ENCODE results near the gene ABHD8. TPM values are rescaled to one million over a fixed set of nuclear protein-coding genes. Genes with fewer than 3 reads are reported as not detected.
A peak's percentile ranks its signal among the peaks of the same experiment; 100 is the strongest.

ABHD8 gene
- total and polyA plus RNA-seq, 12 donors = 2.3 to 60.0 (median 35.8) TPM

DNA sequence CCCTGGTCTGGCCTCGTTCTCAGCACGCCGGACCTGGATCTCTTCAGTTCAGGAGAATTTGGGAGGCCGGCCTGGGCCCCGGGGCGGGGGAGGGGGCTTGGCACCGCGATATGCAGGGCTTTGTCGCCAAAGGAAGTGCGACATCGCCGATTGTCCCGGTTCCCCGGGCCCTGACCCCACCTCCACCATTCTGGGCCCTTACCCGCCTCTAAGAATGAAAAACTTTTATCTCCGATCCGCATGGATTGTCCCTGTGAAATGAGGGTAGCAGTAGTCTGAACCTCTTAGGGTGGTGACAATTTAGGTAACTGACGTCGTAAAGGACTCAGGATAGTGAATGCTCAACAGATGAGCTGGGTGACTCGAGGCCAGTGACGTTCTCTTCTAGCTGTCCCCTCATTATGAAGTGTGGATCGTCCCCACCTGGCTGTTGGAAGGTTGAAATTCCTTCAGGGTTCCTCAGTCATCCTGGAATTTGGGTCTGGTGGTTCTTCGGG, 6.8 kb upstream of the ABHD8 start:
- intact Hi-C loops (cut with DNase I) = loop anchor here in 1 of 2 donors (10.0 kb wide), 1 partner anchor 75 kb away; no protein-coding TSS in a partner anchor
- Histone ChIP-seq H3K4me3 (peak overlapping the region in 3 of 4 donors; percentile 57 to 87 (median 66)), H3K9me3 (replicated peaks in 1 of 3) (no peaks in the 10 kb centered on the region), H3K36me3 (replicated peaks in 1 of 2) (peaks cover 0 to 14% of the 10 kb centered on the region in 2 donors), H3K27me3 (no peaks in the 10 kb centered on the region), H3K4me1 (replicated peaks in 1 of 2) (peaks cover 38 to 50% of the 10 kb centered on the region in 2 donors), H3K27ac (peak overlapping the region; percentile 11 to 89 (median 71))
- no peak for TF ChIP-seq POLR2A (IDR thresholded peaks at IDR 0.05)
- TF ChIP-seq, protein P1, sequence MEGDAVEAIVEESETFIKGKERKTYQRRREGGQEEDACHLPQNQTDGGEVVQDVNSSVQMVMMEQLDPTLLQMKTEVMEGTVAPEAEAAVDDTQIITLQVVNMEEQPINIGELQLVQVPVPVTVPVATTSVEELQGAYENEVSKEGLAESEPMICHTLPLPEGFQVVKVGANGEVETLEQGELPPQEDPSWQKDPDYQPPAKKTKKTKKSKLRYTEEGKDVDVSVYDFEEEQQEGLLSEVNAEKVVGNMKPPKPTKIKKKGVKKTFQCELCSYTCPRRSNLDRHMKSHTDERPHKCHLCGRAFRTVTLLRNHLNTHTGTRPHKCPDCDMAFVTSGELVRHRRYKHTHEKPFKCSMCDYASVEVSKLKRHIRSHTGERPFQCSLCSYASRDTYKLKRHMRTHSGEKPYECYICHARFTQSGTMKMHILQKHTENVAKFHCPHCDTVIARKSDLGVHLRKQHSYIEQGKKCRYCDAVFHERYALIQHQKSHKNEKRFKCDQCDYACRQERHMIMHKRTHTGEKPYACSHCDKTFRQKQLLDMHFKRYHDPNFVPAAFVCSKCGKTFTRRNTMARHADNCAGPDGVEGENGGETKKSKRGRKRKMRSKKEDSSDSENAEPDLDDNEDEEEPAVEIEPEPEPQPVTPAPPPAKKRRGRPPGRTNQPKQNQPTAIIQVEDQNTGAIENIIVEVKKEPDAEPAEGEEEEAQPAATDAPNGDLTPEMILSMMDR (IDR thresholded peaks at IDR 0.05) = no peak
- peak in 1 of 7 donors; percentile 33 for DNase-seq
- WGBS, 4 donors = 4 to 9% (median 6%) methylated on average over 8 to 23 of the region's 23 CpGs

DNA sequence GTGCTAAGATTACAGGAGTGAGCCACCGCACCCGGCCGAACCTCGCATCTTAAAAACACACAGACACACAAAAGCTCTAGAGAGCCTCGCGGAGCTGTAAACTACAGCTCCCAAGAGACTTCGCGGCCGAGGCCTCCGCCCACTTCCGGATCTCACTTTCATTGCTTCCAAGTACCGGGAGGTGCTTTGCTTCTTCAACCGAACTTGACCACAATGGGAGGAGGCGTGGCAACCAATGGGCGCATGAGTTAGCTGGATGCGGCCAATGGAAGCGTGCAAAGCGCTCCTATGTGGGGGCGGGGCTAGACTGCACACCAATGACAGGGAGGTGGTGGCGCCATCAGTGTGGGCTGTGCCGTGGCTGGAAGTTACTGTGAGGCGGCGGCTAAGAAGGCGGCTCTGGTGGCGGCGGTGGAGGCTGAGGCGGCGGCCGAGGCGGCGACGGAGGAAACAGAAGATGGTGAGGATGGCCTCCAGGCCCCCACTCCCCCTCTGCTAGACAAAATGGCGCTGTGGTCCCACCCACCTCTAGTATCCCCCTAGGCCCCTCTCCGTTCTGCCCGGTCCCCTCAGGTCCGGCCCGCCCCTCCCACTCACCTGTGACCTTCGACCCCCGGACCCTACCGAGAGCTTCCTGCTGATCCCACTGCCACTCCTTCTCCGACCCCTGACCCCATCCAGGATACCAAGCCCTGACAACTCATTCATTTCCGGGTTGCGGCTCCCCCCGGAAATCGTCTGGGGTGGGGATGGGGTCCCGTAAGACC, 6.2 kb upstream of the ABHD8 start, which contains the start of gene DDA1:
DDA1 (plus strand) TSS at position 366 of the 767 bp plus-strand sequence; CDS start at position 458, 92 bp downstream.
- Histone ChIP-seq H3K4me3 (peak within 1 kb of the TSS in 3 of 4 donors; percentile 57 to 87 (median 66)), H3K36me3 (replicated peaks in 1 of 2) (peaks cover 0 to 9% of the 10 kb centered on the region in 2 donors), H3K9me3 (replicated peaks in 1 of 3) (no peaks in the 10 kb centered on the region), H3K27me3 (no peaks in the 10 kb centered on the region), H3K4me1 (replicated peaks in 1 of 2) (peaks cover 41 to 57% of the 10 kb centered on the region in 2 donors), H3K27ac (peak within 1 kb of the TSS; percentile 11 to 89 (median 71))
- peak; percentile 99 to 100 (median 100) for DNase-seq
- intact Hi-C loops (cut with DNase I) = loop anchor here in 1 of 2 donors (10.0 kb wide), 1 partner anchor 75 kb away; no protein-coding TSS in a partner anchor
- TF ChIP-seq, protein P1 (IDR thresholded peaks at IDR 0.05) = no peak
- TF ChIP-seq POLR2A (IDR thresholded peaks at IDR 0.05) = peak; percentile 38 to 85
- WGBS, 4 donors = 0 to 1% (median 0%) methylated on average over 25 to 46 of the region's 46 CpGs

DNA sequence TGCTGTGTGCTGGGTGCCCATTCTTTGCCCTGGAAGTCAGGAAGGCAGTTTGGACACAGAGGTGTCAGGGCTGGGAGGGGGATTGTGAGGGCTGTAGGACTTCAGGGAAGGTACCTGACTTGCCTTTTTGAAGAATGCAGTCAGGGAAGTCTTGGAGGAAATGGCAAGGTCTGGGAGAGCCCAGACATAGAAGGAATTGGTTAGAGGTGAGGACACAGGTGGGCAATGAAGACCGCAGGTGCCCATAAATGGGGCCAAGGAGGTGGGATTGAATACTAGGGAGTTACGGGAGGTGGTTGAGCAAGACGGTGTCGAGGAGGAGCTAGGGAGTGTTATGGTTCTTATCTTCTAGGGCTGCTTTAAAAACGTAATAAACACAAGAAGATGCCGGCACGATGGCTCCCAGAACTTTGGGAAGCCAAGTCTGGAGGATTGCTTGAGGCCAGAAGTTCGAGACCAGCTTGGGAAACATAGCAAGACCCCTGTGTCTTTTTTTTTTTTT, 4.7 kb upstream of the ABHD8 start:
- WGBS, 4 donors = 88 to 92% (median 90%) methylated on average over 8 of the region's 8 CpGs
- no peak for TF ChIP-seq POLR2A (IDR thresholded peaks at IDR 0.05)
- TF ChIP-seq, protein P1 (IDR thresholded peaks at IDR 0.05) = no peak
- Histone ChIP-seq H3K36me3 (replicated peaks in 1 of 2) (no peaks in the 10 kb centered on the region), H3K4me3 (no peak overlapping the region), H3K27ac (no peak overlapping the region), H3K9me3 (replicated peaks in 1 of 3) (no peaks in the 10 kb centered on the region), H3K4me1 (replicated peaks in 1 of 2) (peaks cover 52 to 67% of the 10 kb centered on the region in 2 donors), H3K27me3 (no peaks in the 10 kb centered on the region)
- DNase-seq = no peak
- intact Hi-C loops (cut with DNase I) = loop anchor here in 1 of 2 donors (10.0 kb wide), 1 partner anchor 77 kb away; no protein-coding TSS in a partner anchor

DNA sequence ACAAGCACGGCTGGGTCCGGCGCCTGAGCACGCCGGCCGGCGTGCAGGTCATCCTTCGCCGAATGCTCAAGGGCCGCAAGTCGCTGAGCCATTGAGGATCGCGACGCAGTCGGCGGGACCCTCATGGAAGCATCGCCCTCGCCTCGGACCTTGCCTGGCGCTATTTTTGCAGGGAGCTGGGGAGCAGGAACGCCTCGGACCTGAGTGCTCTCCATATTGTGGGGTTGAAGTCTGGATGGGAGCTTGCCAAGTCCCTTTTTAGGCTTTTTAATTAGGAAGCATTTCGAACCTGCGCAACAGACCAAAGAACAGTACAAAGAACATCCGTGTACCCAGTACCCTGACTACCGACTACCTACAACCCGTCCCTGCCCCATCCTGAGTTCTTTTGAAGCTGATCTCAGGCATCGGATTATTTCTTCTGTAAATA, 3.1 kb upstream of the ABHD8 start:
- 5 to 14% (median 9%) methylated on average over 23 to 28 of the region's 28 CpGs for whole genome bisulfite sequencing, 4 donors
- Histone ChIP-seq H3K27me3 (no peaks in the 10 kb centered on the region), H3K27ac (peak overlapping the region; percentile 81 to 97 (median 90)), H3K4me3 (peak overlapping the region; percentile 24 to 75 (median 67)), H3K9me3 (replicated peaks in 1 of 3) (no peaks in the 10 kb centered on the region), H3K4me1 (replicated peaks in 1 of 2) (peaks cover 46 to 62% of the 10 kb centered on the region in 2 donors), H3K36me3 (replicated peaks in 1 of 2) (no peaks in the 10 kb centered on the region)
- no peak for DNase-seq
- no peak for TF ChIP-seq POLR2A (IDR thresholded peaks at IDR 0.05)
- TF ChIP-seq, protein P1 (IDR thresholded peaks at IDR 0.05) = no peak
- intact Hi-C loops (cut with DNase I) = loop anchor here in 1 of 2 donors (10.0 kb wide), 1 partner anchor 79 kb away; no protein-coding TSS in a partner anchor

All from adrenal gland (tissue), 12 donors.